HG02759 (cell line): Measurements from ENCODE around the gene IL4I1.

ENCODE experiments used
- ATAC-seq: cut with Tn5 transposase; IDR thresholded peaks from one replicate; pipeline ENCODE4 v1.9.1; 2021; ENCODE audit warnings: mild to moderate bottlenecking, moderate library complexity; ENCODE audit not compliant: unreplicated experiment

Gene IL4I1

DNA sequence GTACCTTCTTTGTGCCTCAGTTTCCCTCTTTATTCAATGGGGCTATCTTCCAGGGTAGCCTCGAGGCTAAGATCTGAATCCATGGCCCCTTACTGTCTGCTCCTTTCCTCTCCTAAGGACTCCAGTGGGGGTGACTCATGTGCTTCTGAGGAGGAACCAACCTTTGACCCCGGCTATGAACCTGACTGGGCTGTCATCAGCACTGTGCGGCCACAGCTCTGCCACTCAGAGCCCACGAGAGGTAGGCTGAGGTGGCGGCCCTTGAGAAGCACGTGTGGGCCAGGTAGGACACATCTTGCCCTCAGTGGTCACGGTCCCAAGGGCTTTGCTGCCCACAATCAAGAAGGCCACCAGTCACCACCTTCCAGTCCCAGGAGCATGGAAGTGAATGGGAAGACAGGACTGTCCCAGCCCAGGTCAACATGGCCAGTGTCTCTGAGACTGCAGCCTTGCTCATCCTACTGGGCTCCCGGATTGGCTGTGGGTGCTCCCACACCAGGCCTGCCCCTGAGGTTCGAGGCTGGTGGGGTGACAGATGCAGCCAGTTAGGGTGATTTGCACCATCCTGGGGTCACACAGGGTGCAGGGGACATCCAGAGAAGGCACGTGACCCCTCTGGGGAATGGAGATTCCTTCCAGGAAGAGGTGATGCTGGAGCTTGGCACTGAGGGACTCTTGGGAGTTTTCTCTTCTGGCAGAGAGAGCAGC, 16.4 kb downstream of the IL4I1 start:
- no peak for ATAC-seq

DNA sequence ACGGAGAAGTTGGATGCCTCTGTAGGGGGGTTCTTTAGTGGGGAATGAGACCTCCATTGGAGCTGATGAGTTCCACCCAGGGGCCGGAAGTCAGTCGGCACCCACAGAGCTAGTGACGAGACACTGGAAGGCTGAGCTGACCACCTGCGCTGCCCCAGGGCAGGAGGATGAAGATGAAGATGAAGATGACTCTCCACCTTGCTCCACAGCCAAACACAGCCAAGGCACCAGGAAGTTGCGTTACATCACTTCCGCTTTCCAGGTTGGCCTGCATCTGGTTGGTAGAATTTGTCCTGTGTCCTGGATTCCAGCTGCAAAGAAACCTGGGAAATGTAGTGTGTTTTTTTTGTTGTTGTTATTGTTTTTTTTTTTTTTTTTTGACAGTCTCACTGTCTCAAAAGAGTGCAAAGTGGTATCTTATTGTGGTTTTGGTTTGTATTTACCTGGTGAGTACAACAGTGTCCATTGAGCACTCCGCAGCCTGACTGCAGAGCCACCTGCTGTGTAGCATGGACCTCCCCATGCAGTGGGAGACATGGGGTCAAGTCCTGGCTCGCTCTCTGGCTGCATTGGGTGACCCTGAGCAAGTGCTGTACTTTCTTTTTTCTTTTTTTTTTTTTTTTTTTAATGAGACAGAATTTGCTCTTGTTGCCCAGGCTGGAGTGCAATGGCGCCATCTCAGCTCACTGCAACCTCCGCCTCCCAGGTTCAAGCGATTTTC, 17.3 kb downstream of the IL4I1 start:
- no peak for ATAC-seq

GRCh38 chr19:49878744-49879070, 18.0 kb downstream of the IL4I1 start:
- no peak for ATAC-seq

DNA sequence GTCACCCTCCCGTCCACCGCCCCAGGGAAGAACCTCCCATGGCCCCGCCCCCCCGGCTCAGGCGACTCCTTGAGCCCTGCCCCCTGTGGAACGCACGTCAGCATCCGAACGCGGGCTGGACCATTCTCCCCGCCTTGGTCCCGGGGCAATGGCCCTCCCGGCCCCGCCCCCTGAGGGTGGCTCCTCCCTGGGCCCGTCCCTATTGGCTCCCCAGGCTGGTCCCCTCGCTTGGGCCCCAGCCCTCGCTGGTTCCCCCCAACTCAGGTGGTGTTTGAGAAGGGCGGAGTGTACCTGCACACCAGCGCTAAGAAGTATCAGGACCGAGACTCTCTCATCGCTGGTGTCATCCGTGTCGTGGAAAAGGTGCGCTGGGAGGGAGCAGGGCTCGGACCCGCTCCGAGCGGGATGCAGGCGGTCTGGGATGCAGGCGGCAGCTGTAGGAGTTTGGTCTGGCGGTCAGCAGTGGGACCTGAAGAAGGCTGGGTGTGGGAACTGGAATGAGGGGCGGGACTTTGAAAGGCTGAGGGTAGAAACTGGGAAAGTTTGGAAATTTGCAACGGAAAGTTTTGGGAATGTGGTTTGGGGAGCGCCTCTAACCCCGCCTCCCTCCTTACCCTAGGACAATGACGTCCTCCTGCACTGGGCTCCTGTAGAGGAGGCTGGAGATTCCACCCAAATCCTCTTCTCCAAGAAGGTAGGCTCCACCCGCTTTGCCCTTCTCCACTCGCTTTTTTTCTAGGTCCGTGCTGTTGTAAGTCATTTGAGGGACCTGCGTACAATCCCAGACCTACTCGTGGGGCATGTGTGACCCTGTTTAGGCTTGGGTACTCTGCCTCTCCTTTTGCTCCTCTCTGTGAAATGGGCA, 18.6 kb downstream of the IL4I1 start:
- peak; percentile 52 for ATAC-seq

DNA sequence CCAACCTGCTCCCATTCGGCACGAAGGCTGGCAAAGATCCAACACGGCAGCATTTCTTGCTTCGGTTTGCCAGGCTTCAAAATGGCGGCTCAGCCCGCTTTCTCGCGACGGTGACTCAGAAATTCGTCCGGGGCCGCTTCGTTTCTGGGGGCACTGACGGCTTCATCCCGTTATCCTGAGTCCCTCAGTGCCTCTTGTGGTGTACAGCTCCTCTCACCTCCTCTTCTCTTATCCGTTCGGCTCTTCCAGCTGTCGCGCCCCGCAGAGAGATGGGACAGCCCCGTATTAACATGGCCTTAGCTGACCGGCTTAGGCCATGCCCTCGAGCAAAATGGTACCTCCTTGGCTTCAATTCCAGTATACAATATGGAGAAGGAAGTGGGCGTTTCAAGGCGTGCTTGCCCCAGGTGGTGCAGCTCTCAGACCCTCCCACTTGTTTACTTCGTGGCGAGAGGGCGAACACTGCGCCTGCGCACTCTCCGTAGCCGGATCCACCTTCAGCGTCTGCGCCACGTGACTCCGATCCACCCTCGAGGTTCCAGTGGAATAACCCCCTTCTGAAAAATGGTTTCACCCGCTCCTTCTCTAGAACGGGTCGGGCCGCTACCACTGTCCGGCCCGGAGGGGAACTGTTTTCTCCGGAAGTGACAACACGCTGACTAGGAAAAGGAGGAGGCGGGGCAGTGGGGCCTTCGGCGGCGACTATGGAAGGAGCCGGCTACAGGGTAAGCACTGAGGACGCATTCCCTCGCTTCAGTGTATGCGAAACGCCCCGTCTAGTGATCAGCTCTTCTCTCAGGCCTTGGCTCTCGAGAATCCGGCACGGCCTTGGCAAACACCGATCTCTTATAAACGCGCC, 19.4 kb downstream of the IL4I1 start, which contains the start of the genes AKT1S1 and TBC1D17:
Gene AKT1S1, minus strand, starts transcription at position 336 of the 859 bp plus-strand sequence. CDS start 4,060 bp downstream, outside the sequence.
Gene TBC1D17, plus strand, starts transcription at position 683 of the 859 bp plus-strand sequence. Its CDS starts 22 bp downstream, at position 705.
- peak; percentile 63 for ATAC-seq

- peak; percentile 48 for ATAC-seq
These were observed 20.2 kb downstream of the IL4I1 start for GRCh38 chr19:49876422-49877019.

- no peak for ATAC-seq
These were observed 20.7 kb downstream of the IL4I1 start for GRCh38 chr19:49875857-49876421.

- ATAC-seq, result no peak
These were observed 21.5 kb downstream of the IL4I1 start for GRCh38 chr19:49875177-49875576.

DNA sequence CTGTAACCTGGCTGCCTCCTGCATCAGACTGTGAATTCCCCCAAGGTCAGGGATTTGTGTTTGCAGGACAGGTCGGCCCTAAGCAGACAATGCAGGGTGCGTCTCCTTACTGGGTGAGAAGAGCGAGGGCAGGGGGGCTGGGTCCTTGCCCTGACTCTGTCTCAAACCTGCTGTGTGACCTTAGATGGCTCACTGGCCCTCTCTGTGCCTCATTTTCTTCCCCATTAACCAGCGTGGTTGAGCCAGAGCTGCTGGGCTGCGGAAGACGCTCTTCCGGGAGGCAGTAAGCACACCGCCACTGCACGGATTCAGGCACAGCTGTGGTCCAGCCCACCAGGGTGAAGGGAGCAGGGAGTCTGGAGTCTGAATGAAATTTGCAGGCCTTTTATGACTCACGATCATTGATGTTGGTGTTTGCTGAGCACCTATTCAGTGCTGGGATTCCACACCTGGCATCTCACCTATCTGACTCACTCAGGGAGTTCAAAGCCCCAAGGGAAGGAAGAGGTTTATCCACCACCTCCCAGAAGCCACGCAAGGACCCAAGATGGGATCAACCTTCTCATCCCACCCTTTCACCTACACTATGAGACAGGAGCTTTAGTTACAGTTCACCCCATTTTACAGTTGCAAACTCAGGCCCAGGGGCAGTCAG, 22.1 kb downstream of the IL4I1 start:
- no peak for ATAC-seq

- no peak for ATAC-seq
These were observed 22.9 kb downstream of the IL4I1 start for GRCh38 chr19:49873834-49874233.

DNA sequence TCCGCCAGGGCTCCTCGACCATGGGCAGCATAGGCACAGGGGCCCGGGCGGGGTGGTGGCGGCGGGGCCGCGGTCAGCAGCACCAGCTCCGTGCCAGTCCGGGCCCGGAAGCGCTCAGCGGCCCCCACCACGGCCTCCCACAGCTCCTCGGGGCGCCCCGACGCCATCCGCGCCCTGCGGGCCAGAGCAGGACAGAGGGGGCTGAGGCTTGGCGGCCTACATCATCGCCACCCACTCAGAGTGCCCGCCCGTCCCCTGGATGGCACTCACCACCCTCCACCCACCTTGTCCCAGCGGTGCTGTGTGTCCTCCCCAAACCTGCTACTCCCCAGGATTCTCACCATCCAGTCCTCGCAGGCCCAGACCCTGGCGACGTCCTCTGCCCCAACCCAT, 23.6 kb downstream of the IL4I1 start:
- ATAC-seq, result no peak

GRCh38 chr19:49872245-49873128, 24.2 kb downstream of the IL4I1 start:
- no peak for ATAC-seq

- no peak for ATAC-seq
These were observed 25.2 kb downstream of the IL4I1 start for GRCh38 chr19:49871349-49871985.

DNA sequence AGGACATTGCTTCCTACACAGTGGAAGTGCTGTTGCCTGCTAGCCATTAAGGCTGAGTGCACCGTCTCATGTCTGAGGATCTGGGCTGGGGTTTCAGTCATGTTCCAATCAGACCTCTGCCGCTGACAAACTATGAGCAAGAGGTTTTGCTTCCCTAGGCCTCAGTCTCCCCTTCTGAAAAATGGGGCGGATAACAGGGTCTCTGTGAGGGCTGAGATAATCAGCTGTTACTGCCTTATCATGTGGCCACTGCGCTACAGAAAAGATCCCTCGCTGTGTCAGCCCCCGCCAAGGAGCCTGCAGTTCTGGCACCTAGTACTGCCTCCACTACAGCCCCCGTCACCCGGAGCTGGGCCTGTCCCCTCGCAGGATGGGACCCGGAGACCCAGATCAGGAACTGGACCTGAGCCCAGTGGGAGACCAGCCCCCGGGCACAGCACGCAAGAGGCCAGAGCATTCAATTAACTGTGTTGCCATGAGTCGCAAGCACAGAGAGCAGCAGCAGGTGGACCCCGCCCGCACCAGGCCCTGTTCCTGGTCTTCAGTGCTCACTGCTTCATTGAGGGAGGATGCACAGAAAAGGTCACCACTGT, 26.3 kb downstream of the IL4I1 start:
- ATAC-seq, result no peak

DNA sequence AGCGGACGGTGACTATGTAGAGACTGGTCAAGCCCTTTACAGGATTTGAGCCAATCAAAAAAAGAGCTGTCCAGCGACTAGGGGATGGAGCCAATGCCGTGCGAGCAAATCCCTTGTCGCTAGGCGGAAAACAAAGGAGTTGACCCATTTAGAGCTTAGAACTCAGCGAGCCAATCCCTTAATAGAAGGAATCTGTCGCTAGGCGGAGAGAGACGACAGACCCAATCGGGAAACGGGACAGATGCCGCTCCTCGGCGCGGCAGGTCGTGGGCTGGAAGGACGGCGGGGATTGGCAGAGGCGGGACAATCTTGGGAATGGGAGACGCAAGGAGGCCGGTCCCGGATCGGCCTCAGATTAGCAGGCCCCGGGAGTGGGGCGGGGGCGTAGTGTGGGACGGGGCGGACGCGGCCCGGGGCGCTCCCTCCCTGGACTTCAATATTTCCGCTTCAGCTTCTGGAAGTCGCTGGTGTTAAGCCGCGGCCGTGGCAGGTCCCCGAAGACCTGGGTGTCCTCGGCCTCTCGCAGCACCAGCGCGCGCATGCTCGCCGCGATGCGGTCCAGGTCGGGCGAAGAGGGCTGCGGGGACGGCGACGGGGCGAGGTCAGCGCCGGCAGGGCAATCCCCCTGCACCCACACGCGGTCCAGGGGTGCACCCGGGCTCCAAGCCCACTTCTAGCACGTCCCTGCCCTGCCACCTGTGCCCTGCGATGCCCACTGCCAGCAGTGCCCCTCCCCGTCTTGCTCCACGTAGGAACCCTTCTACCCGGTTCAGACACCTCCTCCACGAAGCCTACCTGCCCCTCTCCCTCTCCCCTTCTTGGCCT, 27.0 kb downstream of the IL4I1 start:
- peak; percentile 72 for ATAC-seq

DNA sequence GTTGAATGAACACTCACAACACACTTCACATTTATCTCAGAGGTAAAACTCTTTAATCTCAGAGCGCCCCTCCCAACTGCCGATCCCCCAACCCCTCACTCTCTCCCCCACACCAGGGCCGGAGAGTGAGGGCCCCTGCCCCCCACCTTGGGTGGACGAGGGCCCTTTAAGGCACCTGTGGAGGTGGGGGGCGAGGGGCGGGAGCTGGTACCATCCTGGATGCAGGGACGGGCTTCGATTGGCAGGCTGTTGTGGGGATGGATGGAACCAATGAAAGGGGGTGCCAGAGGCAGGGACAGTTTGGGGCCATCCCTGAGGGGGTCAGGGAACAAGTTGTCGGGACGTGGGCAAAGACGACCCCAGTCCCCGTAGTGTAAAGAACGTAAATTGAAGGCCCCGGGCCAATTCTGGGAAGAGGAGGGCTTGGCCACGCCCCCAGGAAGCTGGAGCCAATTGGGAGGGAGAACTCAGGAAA, 27.6 kb downstream of the IL4I1 start:
- no peak for ATAC-seq
